Transverse colon (tissue), 4 donors: ENCODE data around the gene MSI2.

Experiments used
- CTCF ChIP-seq, 5 experiments: fragments of 200-600 bp in 3 of 5; fragments of 450-650 bp in 2 of 5; sonication (generic) in 3 of 5; IDR thresholded peaks; 1 replicate in 2 of 5; 2 replicates in 3 of 5; pipeline ENCODE4 v1.5.1; 2016 to 2017; ENCODE audit warnings: antibody characterized with exemption in 5 of 5, inconsistent platforms in 3 of 5, mild to moderate bottlenecking in 2 of 5, moderate library complexity in 1 of 5
- EP300 ChIP-seq: sonication (generic); formaldehyde crosslinking; IDR thresholded peaks from one replicate; pipeline ENCODE4 v1.6.1; 2017; ENCODE audit warnings: antibody characterized with exemption, low read depth
- POLR2A ChIP-seq: fragments of 450-650 bp; IDR thresholded peaks from one replicate; pipeline ENCODE4 v1.6.1; 2016; ENCODE audit warnings: antibody characterized with exemption, mild to moderate bottlenecking, moderate library complexity
- POLR2AphosphoS5 ChIP-seq, 3 donors: sonication (generic); formaldehyde crosslinking; IDR thresholded peaks; one replicate each; pipeline ENCODE4 v1.6.1; 2016; ENCODE audit warnings: antibody characterized with exemption in 3 of 3

GRCh38 chr17:57289130-57289529 is 32.8 kb downstream of the MSI2 start:
- TF ChIP-seq POLR2AphosphoS5 (IDR thresholded peaks at IDR 0.05): no peak
- TF ChIP-seq CTCF (IDR thresholded peaks at IDR 0.05): no peak
- no peak for TF ChIP-seq POLR2A
- TF ChIP-seq EP300: no peak
